ENCODE data around the gene NANOS1.
A peak's percentile ranks its signal among the peaks of the same experiment; 100 is the strongest.

Gene NANOS1

DNA sequence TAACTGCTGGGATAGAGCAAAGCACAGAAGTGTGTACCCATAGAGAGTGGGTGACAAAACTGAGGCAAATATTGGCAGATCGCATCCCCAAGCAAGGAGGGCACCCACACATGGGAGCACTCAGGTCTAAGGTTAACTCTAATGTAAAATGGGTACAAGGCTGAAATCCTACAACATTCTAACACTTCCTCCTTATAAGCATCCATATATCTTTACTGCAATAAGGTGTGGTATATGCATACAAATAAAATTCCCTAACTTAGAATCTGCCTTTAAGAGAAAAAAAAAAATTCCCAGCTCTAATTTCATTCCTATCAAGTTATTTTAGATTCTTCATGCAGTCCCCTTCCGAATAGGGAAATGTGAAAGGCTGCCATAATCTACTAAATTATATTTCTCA lies 32.4 kb downstream of the NANOS1 start:
- DNase-seq, result no peak

DNA sequence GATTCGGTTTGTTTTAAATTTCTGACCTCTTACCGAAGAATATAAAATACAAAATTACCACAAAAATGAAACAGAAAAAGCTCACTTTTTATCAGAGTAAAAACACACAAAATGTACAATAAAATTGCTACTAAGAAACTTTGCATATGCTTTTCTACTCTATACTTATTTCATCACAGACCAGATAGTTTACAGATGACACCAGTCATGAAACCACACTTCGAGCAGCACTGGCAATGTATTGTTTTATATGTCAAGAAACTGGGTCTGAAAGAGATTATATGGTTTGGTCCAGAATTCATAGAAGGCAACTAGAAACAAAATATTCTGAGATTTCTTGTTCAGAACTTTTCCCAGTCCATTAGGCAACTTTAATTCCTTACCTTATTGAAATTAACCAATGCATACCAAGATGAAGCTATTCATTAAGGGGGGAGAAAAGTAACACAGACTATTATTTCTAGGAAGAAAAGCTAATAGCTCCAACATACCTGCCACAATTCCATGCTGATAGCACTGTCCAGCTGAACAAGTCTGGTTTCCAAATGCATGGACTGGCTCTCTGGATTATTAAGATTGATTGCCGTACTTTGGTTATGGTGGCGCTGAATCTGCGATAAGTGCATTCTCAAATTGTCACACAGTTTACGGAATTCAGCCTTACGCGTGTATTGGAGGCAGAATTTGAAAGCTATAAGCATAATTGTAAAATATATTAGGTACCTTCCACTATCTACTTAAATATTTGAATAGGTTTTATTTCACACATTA lies 41.1 kb downstream of the NANOS1 start:
- no peak for DNase-seq

GRCh38 chr10:119073584-119073983 lies 44.1 kb downstream of the NANOS1 start:
- DNase-seq, result no peak

GRCh38 chr10:119078422-119079179 lies 49.1 kb downstream of the NANOS1 start:
- DNase-seq, result no peak

GRCh38 chr10:119079599-119080520 lies 50.3 kb downstream of the NANOS1 start:
- DNase-seq, result peak; percentile 29 to 86 (median 51)

DNA sequence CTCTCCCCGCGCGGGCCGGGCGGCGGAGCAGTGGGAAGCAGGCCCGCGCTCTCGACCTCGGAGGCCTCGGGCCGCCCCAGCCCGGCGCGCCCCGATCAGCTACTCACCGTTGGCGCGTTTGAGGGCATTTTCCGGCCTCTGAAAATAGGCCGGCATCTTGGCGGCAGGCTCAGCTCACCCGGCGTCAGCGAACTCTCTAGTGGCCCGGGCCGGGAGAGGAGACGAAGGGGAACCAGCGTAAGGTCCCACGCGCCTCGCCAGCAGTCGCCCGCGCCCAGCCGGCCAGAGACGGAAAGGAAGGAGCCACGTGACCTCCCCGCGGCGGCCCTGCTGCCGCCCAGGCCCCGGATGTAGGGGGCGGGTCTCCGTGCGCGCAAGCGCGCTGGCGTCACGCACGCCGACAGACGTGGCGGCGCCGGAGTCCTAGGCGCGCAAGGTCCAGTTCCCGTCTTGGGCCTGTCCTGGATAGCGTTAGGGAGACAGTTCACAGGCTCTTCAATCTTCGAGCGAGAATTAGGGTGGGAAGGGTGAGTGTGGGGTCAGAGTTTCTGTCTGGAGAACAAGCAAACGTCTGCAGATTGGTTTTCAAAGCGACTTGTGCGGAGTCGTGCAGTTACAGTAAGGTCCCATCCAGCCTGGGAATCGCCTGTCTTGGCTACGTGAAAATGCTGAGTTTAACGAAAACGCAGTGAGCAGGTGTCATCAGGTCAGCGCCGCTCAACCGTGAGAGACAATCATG lies 51.2 kb downstream of the NANOS1 start, which contains the start of gene EIF3A:
EIF3A (minus strand) TSS at position 297 of the 739 bp plus-strand sequence; CDS start at position 156, 141 bp downstream.
- peak; percentile 82 to 93 (median 87) for DNase-seq

Data from T-helper 2 cell (primary cell).